ENCODE results near the gene ATP8A2.
"Not testable (repeated sequence)": the region's sequence is repeated elsewhere in the genome, so short reads cannot be mapped to it uniquely, and the experiment has no call there.

The ATP8A2 gene

GRCh38 chr13:26061947-26062346 is 690.2 kb downstream of the ATP8A2 start:
- peak; percentile 79 for ATAC-seq (ENCODE audit: low read depth)
- Histone ChIP-seq H3K4me3 (ENCODE audit: severe bottlenecking) (no peak overlapping the region), H3K4me1 (ENCODE audit: insufficient read depth, poor library complexity, severe bottlenecking) (no peaks in the 10 kb centered on the region), H3K27me3 (ENCODE audit: insufficient read depth, poor library complexity, severe bottlenecking) (no peaks in the 10 kb centered on the region), H3K36me3 (ENCODE audit: low read depth) (no peaks in the 10 kb centered on the region), H3K9me3 (ENCODE audit: severe bottlenecking) (no peaks in the 10 kb centered on the region), H3K27ac (ENCODE audit: poor library complexity, severe bottlenecking) (no peak overlapping the region)
- DNase-seq (ENCODE audit: low spot score) = no peak
- no peak for TF ChIP-seq CTCF (IDR thresholded peaks at IDR 0.05; ENCODE audit: poor library complexity, severe bottlenecking)

- ATAC-seq (ENCODE audit: low read depth) (peak; percentile 56; the same call in 1 of the 3 replicates), DNase-seq (ENCODE audit: low spot score) (no peak)
- no peaks in the 10 kb centered on the region for H3K9me3 ChIP-seq (ENCODE audit: severe bottlenecking)
- no peaks in the 10 kb centered on the region for H3K4me1 ChIP-seq (ENCODE audit: insufficient read depth, poor library complexity, severe bottlenecking)
- H3K36me3 ChIP-seq (ENCODE audit: low read depth) = no peaks in the 10 kb centered on the region
- H3K27me3 ChIP-seq (ENCODE audit: insufficient read depth, poor library complexity, severe bottlenecking) = no peaks in the 10 kb centered on the region
- no peak overlapping the region for H3K4me3 ChIP-seq (ENCODE audit: severe bottlenecking)
- TF ChIP-seq CTCF (IDR thresholded peaks at IDR 0.05; ENCODE audit: poor library complexity, severe bottlenecking) = peak; percentile 87
- H3K27ac ChIP-seq (ENCODE audit: poor library complexity, severe bottlenecking) = no peak overlapping the region
These were observed 691.2 kb downstream of the ATP8A2 start for GRCh38 chr13:26062853-26063444.

GRCh38 chr13:26066492-26066891 is 694.7 kb downstream of the ATP8A2 start:
- not testable (repeated sequence) for H3K9me3 ChIP-seq (ENCODE audit: severe bottlenecking); DNase-seq (ENCODE audit: low spot score); H3K4me1 ChIP-seq (ENCODE audit: insufficient read depth, poor library complexity, severe bottlenecking); H3K4me3 ChIP-seq (ENCODE audit: severe bottlenecking); H3K27ac ChIP-seq (ENCODE audit: poor library complexity, severe bottlenecking); H3K27me3 ChIP-seq (ENCODE audit: insufficient read depth, poor library complexity, severe bottlenecking); H3K36me3 ChIP-seq (ENCODE audit: low read depth); ATAC-seq (ENCODE audit: low read depth)

- H3K27ac ChIP-seq (ENCODE audit: poor library complexity, severe bottlenecking) = no peak overlapping the region
- H3K4me1 ChIP-seq (ENCODE audit: insufficient read depth, poor library complexity, severe bottlenecking) = no peaks in the 10 kb centered on the region
- no peak overlapping the region for H3K4me3 ChIP-seq (ENCODE audit: severe bottlenecking)
- DNase-seq (ENCODE audit: low spot score) (no peak), ATAC-seq (ENCODE audit: low read depth) (no peak)
- no peaks in the 10 kb centered on the region for H3K27me3 ChIP-seq (ENCODE audit: insufficient read depth, poor library complexity, severe bottlenecking)
- H3K9me3 ChIP-seq (ENCODE audit: severe bottlenecking) = no peaks in the 10 kb centered on the region
- no peaks in the 10 kb centered on the region for H3K36me3 ChIP-seq (ENCODE audit: low read depth)
- TF ChIP-seq CTCF (IDR thresholded peaks at IDR 0.05; ENCODE audit: poor library complexity, severe bottlenecking) = no peak
These were observed 695.8 kb downstream of the ATP8A2 start for GRCh38 chr13:26067601-26068000.

DNA sequence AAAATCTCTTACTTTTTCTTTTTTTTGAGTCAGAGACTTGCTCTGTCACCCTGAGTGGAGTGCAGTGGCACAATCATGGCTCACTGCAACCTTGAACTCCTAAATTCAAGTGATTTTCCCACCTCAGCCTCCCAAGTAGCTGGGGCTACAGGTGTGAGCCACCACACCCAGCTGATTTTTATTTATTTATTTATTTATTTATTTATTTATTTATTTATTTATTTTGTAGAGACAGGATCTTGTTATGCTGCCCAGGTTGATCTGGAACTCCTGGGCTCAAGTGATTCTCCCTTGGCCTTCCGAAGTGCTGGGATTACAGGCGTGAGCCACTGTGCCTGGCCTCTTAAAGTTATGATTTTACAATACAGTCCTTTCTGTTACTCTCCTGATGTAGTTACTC is 696.6 kb downstream of the ATP8A2 start:
- H3K36me3 ChIP-seq (ENCODE audit: low read depth); H3K27me3 ChIP-seq (ENCODE audit: insufficient read depth, poor library complexity, severe bottlenecking); H3K4me3 ChIP-seq (ENCODE audit: severe bottlenecking); DNase-seq (ENCODE audit: low spot score); ATAC-seq (ENCODE audit: low read depth); H3K9me3 ChIP-seq (ENCODE audit: severe bottlenecking); H3K27ac ChIP-seq (ENCODE audit: poor library complexity, severe bottlenecking); H3K4me1 ChIP-seq (ENCODE audit: insufficient read depth, poor library complexity, severe bottlenecking): not testable (repeated sequence)

DNA sequence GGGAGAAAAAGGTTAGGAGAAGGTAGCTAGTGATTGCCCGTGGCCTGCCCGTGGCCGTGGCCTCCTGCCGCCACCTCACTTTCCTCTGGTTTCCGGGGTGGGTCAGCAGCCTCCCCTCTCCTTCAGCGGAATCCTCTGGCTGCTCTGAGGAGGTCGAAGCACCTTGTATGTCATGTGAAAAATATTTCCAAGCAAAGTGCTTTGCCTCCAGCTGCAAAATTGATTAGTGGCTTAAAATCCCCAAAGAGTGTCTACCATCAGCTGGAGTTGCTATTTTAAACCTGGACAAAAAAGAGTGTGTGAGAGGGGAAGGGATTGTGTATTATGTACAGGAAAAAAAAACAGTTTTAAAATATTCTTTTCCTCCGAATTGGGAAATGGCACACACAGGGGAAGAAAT is 697.9 kb downstream of the ATP8A2 start:
- not testable (repeated sequence) for H3K9me3 ChIP-seq (ENCODE audit: severe bottlenecking); H3K36me3 ChIP-seq (ENCODE audit: low read depth); H3K27ac ChIP-seq (ENCODE audit: poor library complexity, severe bottlenecking); H3K4me3 ChIP-seq (ENCODE audit: severe bottlenecking); ATAC-seq (ENCODE audit: low read depth); H3K27me3 ChIP-seq (ENCODE audit: insufficient read depth, poor library complexity, severe bottlenecking); DNase-seq (ENCODE audit: low spot score); H3K4me1 ChIP-seq (ENCODE audit: insufficient read depth, poor library complexity, severe bottlenecking)

All from RWPE2 (cell line).